ENCODE measurements around the gene FLT4.

FLT4 gene

DNA sequence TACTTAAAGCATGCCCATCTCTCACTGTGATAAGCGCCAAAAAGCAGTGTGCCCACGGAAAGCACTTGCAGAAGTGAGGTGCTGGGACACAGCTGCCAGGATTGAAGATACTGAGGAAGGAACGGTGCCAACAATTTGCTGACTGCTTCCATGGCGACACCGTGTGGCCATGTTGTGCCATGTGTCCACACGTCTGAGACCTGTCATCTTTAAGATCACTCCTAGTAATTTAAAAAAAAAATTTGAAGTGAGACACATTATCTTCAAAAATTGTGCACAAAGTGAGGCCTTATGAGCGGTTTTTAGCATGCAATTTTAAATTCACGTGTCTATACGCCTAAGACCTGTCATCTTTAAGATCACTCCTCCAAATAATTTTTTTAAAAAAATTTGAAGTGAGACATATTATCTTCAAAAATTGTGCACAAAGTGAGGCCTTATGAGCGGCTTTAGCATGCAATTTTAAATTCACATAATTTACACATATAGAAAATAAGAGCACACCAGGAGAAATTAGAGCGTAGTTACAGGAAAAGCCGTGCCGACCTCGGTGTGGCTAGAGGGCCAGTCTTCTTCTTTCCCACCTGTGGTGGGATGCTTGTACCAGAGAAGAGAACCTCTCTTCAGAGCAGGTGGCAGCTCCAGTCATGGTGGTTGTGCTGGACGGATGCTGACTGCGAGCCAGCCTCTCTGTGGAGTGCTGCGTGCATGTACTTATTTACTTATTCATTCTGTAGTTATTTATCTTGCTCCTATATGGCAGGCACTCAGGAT, 21.4 kb upstream of the FLT4 start:
- DNase-seq (ENCODE audit: extremely low read depth, insufficient read length) = no peak
- TF ChIP-seq, protein P1, sequence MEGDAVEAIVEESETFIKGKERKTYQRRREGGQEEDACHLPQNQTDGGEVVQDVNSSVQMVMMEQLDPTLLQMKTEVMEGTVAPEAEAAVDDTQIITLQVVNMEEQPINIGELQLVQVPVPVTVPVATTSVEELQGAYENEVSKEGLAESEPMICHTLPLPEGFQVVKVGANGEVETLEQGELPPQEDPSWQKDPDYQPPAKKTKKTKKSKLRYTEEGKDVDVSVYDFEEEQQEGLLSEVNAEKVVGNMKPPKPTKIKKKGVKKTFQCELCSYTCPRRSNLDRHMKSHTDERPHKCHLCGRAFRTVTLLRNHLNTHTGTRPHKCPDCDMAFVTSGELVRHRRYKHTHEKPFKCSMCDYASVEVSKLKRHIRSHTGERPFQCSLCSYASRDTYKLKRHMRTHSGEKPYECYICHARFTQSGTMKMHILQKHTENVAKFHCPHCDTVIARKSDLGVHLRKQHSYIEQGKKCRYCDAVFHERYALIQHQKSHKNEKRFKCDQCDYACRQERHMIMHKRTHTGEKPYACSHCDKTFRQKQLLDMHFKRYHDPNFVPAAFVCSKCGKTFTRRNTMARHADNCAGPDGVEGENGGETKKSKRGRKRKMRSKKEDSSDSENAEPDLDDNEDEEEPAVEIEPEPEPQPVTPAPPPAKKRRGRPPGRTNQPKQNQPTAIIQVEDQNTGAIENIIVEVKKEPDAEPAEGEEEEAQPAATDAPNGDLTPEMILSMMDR (IDR thresholded peaks at IDR 0.05; ENCODE audit: insufficient read depth, low read length, poor library complexity, severe bottlenecking) = peak; percentile 85
- Histone ChIP-seq H3K27me3 (replicated peaks; ENCODE audit: control insufficient read depth, insufficient read depth, low read length) (no peaks in the 10 kb centered on the region; the same call in none of the 2 replicates), H3K36me3 (ENCODE audit: control insufficient read depth, insufficient read depth, low read length) (no peaks in the 10 kb centered on the region), H3K4me3 (replicated peaks; ENCODE audit: low read depth, low read length) (no peak overlapping the region)

- TF ChIP-seq, protein P1 (IDR thresholded peaks at IDR 0.05; ENCODE audit: insufficient read depth, low read length, poor library complexity, severe bottlenecking) = no peak
- no peak overlapping the region for H3K4me3 ChIP-seq (replicated peaks; ENCODE audit: low read depth, low read length)
- no peaks in the 10 kb centered on the region; the same call in none of the 2 replicates for H3K27me3 ChIP-seq (replicated peaks; ENCODE audit: control insufficient read depth, insufficient read depth, low read length)
- no peak for DNase-seq (ENCODE audit: extremely low read depth, insufficient read length)
- no peaks in the 10 kb centered on the region for H3K36me3 ChIP-seq (ENCODE audit: control insufficient read depth, insufficient read depth, low read length)
These were observed 20.8 kb upstream of the FLT4 start for GRCh38 chr5:180670157-180670556.

DNA sequence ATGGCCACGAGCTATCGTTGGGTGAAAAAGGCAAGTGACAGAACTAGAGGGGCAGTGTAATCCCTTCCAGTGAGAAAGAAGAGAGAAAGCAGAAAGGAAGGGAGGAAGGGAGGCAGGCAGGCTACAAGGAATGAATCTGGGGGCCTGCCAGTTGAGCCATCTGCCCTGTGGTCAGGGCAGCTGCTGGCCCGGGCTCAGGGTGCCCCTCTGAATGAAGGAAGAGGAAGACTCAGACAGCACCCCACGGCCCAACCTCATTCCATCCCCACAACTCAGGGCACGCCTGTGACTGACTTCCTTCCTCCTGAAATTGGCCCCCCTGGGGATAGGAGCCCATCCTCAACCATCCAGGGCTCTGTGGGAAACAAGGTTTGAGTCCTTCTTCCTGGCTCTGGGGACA, 20.3 kb upstream of the FLT4 start:
- no peaks in the 10 kb centered on the region; the same call in 1 of the 2 replicates for H3K27me3 ChIP-seq (replicated peaks; ENCODE audit: control insufficient read depth, insufficient read depth, low read length)
- DNase-seq (ENCODE audit: extremely low read depth, insufficient read length) = no peak
- TF ChIP-seq, protein P1 (IDR thresholded peaks at IDR 0.05; ENCODE audit: insufficient read depth, low read length, poor library complexity, severe bottlenecking) = no peak
- no peaks in the 10 kb centered on the region for H3K36me3 ChIP-seq (ENCODE audit: control insufficient read depth, insufficient read depth, low read length)
- no peak overlapping the region for H3K4me3 ChIP-seq (replicated peaks; ENCODE audit: low read depth, low read length)

DNA sequence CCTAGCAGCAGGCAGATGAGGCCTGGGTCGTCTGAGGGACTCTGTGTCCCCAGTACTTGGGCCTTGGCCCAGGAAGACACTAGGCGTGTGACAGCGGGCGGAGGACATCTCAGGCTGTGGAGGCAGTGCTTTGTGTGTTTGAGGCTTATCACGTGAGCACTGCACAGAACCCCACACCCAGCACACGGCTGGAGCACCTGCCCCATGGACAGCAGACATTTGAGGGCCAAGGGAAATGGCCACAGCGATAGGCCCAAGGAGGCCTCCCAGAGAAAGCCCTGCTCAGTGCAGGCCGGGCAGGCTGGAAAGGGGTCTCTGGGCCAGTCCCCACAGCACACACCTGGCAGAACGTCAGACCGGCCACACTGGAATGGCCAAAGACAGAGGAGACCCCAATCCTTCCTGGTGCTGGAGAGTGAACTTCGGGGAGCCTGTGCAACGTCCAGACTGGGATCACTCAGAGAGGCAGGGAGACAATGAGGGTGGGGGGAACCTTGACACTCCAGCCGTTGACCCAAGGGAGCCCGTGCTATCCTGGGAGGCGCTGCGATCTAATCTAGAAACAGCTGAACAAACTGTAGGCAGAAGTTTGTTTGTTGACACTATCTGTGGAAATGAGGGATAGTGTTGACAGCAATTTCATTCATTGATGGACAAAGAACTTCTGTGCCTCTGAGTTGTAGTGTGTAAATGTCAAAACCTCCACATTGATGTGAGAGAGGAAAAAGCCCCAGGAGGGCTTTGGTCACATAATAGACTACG, 19.6 kb upstream of the FLT4 start:
- no peak overlapping the region for H3K4me3 ChIP-seq (replicated peaks; ENCODE audit: low read depth, low read length)
- no peaks in the 10 kb centered on the region for H3K36me3 ChIP-seq (ENCODE audit: control insufficient read depth, insufficient read depth, low read length)
- no peak for DNase-seq (ENCODE audit: extremely low read depth, insufficient read length)
- no peaks in the 10 kb centered on the region; the same call in 1 of the 2 replicates for H3K27me3 ChIP-seq (replicated peaks; ENCODE audit: control insufficient read depth, insufficient read depth, low read length)
- TF ChIP-seq, protein P1 (IDR thresholded peaks at IDR 0.05; ENCODE audit: insufficient read depth, low read length, poor library complexity, severe bottlenecking) = no peak

GRCh38 chr5:180666812-180667211, 17.4 kb upstream of the FLT4 start:
- H3K4me3 ChIP-seq (replicated peaks; ENCODE audit: low read depth, low read length) = no peak overlapping the region
- no peaks in the 10 kb centered on the region for H3K27me3 ChIP-seq (replicated peaks; ENCODE audit: control insufficient read depth, insufficient read depth, low read length)
- H3K36me3 ChIP-seq (ENCODE audit: control insufficient read depth, insufficient read depth, low read length) = no peaks in the 10 kb centered on the region
- TF ChIP-seq, protein P1 (IDR thresholded peaks at IDR 0.05; ENCODE audit: insufficient read depth, low read length, poor library complexity, severe bottlenecking) = no peak
- DNase-seq (ENCODE audit: extremely low read depth, insufficient read length) = no peak
